ENCODE data around the gene TP73. TPM values are rescaled to one million over a fixed set of nuclear protein-coding genes. Genes with fewer than 3 reads are reported as not detected.

TP73 gene
- polyA plus RNA-seq, 1 donor from 2014 or later, result not detected

- Histone ChIP-seq H2AFZ (ENCODE audit: low read depth, low read length) (no peak overlapping the region), H3K27ac (ENCODE audit: low read length) (no peak overlapping the region), H3K9ac (ENCODE audit: low read length) (no peak overlapping the region), H3K36me3 (ENCODE audit: insufficient read depth, low read length) (no peaks in the 10 kb centered on the region), H3K27me3 (ENCODE audit: insufficient read depth, low read depth, low read length) (no peaks in the 10 kb centered on the region), H3K79me2 (replicated peaks; ENCODE audit: insufficient read depth, low read length) (no peaks in the 10 kb centered on the region), H3K9me3 (ENCODE audit: low read length) (no peaks in the 10 kb centered on the region), H3F3A (ENCODE audit: insufficient read depth, low read length, poor library complexity, severe bottlenecking) (no peaks in the 10 kb centered on the region), H3K4me2 (ENCODE audit: low read length) (no peak overlapping the region), H4K20me1 (ENCODE audit: insufficient read depth) (no peaks in the 10 kb centered on the region), H3K4me3 (ENCODE audit: low read length) (no peak overlapping the region), H3K9me2 (ENCODE audit: insufficient read depth, low read length) (no peaks in the 10 kb centered on the region)
- no peak for TF ChIP-seq MXI1 (conservative IDR thresholded peaks at IDR 0.05; ENCODE audit: poor library complexity, severe bottlenecking)
- TF ChIP-seq POLR2AphosphoS5 (IDR thresholded peaks at IDR 0.05), result no peak
- no peak for TF ChIP-seq REST (IDR thresholded peaks at IDR 0.05; ENCODE audit: borderline replicate concordance)
- TF ChIP-seq, protein P1, sequence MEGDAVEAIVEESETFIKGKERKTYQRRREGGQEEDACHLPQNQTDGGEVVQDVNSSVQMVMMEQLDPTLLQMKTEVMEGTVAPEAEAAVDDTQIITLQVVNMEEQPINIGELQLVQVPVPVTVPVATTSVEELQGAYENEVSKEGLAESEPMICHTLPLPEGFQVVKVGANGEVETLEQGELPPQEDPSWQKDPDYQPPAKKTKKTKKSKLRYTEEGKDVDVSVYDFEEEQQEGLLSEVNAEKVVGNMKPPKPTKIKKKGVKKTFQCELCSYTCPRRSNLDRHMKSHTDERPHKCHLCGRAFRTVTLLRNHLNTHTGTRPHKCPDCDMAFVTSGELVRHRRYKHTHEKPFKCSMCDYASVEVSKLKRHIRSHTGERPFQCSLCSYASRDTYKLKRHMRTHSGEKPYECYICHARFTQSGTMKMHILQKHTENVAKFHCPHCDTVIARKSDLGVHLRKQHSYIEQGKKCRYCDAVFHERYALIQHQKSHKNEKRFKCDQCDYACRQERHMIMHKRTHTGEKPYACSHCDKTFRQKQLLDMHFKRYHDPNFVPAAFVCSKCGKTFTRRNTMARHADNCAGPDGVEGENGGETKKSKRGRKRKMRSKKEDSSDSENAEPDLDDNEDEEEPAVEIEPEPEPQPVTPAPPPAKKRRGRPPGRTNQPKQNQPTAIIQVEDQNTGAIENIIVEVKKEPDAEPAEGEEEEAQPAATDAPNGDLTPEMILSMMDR (IDR thresholded peaks at IDR 0.05; ENCODE audit: poor library complexity, severe bottlenecking), result no peak
- no peak for TF ChIP-seq SMC3 (conservative IDR thresholded peaks at IDR 0.05; ENCODE audit: poor library complexity)
- no peak for TF ChIP-seq TAF1 (IDR thresholded peaks at IDR 0.05; ENCODE audit: low read depth)
- no peak for TF ChIP-seq EZH2 (IDR thresholded peaks at IDR 0.05; ENCODE audit: borderline replicate concordance, insufficient read depth, low read length, poor library complexity, severe bottlenecking)
- TF ChIP-seq RAD21 (conservative IDR thresholded peaks at IDR 0.05), result no peak
- no peak for TF ChIP-seq EP300 (conservative IDR thresholded peaks at IDR 0.05; ENCODE audit: poor library complexity, severe bottlenecking)
Observed at GRCh38 chr1:3753656-3754454, 101.5 kb downstream of the TP73 start.

DNA sequence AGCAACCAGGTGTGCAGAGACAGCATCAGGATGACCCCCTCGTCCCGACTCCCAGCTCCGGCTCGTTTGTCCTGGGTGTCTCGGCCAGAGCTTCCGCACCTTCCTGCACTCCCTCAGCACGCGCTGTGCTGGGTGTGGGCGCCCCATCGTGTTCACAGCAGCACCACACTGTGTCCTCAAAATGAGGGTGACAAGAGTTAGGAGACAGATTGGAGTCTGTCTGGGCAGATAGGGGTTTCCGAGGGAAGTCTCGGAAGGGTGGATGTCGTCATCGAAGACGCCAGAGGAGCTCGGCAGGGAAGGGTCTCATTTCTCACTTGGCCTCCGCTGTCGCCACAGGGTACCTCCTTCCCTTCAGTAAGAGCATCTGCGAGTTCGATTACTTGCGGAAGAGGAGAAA, 104.1 kb downstream of the TP73 start:
- Histone ChIP-seq H2AFZ (ENCODE audit: low read depth, low read length) (no peak overlapping the region), H3K27me3 (ENCODE audit: insufficient read depth, low read depth, low read length) (no peaks in the 10 kb centered on the region), H3K4me3 (ENCODE audit: low read length) (no peak overlapping the region), H3K79me2 (replicated peaks; ENCODE audit: insufficient read depth, low read length) (no peaks in the 10 kb centered on the region), H4K20me1 (ENCODE audit: insufficient read depth) (no peaks in the 10 kb centered on the region), H3K9me2 (ENCODE audit: insufficient read depth, low read length) (no peaks in the 10 kb centered on the region), H3K9me3 (ENCODE audit: low read length) (peaks cover 5% of the 10 kb centered on the region), H3K4me2 (ENCODE audit: low read length) (no peak overlapping the region), H3K27ac (ENCODE audit: low read length) (no peak overlapping the region), H3K36me3 (ENCODE audit: insufficient read depth, low read length) (no peaks in the 10 kb centered on the region), H3K9ac (ENCODE audit: low read length) (no peak overlapping the region), H3F3A (ENCODE audit: insufficient read depth, low read length, poor library complexity, severe bottlenecking) (no peaks in the 10 kb centered on the region)
- TF ChIP-seq MXI1 (conservative IDR thresholded peaks at IDR 0.05; ENCODE audit: poor library complexity, severe bottlenecking), result no peak

Data from neural cell (in vitro differentiated cells).